HG03432 (cell line): ENCODE measurements around the gene CDH20.

Experiments
- ATAC-seq: cut with Tn5 transposase; IDR thresholded peaks from one replicate; pipeline ENCODE4 v1.9.1; 2021; ENCODE audit warnings: mild to moderate bottlenecking, moderate library complexity; ENCODE audit not compliant: unreplicated experiment

Gene CDH20

DNA sequence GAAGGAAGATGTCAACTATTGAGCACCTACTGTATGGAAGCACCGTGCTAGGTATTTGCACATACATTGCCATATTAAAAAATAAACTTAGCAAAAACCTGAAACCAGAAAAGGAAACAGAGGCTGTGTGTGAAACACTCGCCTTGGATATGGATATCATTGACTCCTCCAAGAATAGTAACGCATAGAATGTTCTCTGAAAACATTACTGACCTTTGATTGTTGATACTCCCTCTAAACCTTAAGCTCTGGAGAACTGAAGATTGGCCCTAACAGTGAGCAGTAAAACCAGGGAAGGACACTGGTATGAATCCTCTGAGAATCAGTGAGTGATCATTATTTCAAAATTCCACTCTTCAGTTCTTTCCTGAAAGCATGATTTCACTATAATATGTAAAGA is 236.8 kb downstream of the CDH20 start:
- no peak for ATAC-seq

DNA sequence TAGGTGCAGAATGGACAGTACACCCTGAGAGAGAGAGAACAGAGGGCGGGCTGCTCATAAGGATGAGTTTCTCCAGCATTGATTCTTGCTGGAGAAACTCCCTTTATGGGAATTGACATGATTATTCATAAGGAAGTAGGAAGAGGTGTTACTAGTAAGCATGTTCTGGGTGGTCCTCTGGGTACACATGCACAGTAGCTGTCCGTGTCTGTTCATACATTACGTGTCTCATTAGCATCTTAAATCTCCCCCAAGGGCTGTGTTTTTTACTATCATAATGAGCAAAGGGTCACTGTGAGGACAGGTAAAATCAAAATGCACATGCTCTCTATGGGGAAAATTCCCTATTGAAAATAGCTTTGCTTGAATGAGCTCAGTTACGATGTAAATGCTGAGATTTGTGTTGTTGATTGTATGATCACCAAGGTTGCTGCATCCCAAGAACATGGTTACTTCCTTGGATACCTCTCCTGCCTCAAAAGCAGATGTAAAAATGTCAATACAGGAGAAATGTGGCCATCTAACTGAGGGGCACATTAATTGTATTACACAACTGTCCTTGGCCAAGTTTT is 238.9 kb downstream of the CDH20 start:
- no peak for ATAC-seq

DNA sequence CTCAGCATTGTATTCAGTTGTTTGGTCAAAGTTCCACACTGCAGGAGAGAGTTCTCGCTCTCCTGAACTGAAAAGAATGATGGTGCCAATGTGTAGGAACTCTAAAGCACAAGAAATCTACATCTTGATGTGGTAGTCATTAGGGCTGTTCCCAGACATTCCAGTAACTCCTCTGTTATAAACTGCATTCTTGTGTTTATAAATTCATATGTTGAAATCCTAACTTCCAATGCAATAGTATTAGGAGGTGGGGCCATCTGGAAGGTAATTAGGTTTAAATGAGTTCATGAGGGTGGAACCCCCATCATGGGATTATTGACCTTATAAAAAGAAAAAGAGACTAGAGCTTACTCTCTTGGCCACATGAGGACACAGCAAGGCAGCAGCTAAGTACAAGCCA is 239.6 kb downstream of the CDH20 start:
- no peak for ATAC-seq

DNA sequence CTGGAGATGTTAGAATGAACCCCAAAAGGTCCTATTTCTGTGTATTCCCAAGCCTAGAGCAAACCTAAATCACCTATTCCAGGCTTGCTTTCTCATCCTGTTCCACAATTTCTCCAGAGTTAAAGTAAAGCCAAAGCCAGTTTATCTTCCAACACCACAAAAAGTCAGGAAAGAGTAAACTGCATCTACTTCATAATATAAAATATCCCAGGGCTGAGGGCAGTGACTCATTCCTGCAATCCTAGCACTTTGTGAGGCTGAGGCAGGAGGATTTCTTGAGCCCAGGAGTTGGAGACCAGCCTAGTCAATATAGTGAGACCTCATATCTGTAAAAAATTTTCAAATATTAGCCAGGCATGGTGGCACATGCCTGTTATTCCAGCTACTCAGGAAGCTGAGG is 241.4 kb downstream of the CDH20 start:
- ATAC-seq: no peak

DNA sequence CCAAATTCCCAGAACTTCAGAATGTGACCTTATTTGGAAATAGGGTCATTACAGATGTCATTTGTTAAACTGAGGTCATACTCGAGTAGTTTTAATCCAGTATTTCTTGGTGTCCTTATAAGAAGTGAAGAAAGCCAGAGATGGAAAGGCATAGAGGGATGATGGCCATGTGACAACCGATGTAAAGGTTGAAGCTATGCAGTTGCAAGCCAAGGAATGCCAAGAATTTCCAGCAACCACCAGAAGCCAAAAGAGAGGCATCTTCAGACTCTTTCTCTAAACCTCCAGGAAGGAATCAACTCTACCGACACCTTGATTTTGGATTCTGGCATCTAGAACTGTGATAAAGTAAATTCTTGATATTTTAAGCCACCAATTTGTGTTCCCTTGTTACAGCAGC is 242.2 kb downstream of the CDH20 start:
- ATAC-seq: no peak

DNA sequence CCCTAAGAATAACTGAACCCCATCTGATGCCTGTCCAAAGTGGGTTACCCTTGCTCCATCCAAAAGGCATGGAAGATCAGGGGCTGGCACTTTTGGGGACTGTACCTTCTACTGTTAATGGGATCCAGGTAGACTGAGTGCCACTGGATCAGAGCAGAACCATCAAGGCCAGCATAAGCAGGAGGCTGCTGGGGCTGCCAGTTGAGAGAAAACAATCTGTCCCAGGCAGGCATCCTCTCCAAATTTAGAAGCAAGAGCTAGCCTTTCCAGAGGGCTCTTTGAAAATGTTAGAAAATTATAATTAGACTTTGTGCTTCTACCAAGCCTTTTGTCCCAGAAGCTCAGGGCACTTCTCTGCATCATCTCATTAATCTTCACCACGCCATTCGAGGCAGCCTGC is 245.6 kb downstream of the CDH20 start:
- no peak for ATAC-seq

DNA sequence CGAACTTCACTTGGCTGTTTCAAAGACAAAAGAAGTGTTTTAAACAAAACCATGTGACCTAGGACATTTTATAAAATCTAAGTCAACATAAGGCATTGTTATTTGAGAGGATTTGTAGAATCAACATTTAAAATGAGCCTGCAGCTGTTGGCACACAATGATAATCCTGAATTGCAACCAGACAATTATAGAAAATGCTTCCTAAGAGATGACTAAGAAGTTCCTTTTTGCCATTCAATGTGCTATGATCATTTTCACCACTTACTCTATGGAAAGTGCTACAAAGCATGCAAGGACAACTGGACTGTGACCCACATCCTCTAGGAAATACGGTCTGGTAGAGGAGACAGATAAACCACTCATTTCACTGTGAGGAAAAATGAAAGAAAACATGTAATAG is 246.4 kb downstream of the CDH20 start:
- ATAC-seq: no peak

DNA sequence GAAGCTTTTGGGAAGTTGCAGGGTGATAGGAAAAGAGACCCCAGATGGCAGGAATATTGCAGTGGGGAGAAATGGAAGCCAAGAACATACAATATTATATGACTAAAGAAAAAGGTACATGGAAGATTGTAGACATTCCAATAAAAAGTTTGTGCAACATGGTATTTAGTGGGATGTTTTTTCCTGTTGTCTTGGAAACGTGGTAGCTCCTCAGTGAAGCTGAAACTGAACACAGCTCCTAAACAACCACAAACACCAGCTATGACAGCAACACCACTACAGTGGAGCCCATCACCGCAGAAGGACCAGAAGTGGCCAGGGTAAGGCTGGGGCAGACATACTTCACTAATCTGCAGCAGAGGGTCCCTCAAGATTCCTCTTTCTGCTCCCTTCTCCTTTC is 246.8 kb downstream of the CDH20 start:
- no peak for ATAC-seq

DNA sequence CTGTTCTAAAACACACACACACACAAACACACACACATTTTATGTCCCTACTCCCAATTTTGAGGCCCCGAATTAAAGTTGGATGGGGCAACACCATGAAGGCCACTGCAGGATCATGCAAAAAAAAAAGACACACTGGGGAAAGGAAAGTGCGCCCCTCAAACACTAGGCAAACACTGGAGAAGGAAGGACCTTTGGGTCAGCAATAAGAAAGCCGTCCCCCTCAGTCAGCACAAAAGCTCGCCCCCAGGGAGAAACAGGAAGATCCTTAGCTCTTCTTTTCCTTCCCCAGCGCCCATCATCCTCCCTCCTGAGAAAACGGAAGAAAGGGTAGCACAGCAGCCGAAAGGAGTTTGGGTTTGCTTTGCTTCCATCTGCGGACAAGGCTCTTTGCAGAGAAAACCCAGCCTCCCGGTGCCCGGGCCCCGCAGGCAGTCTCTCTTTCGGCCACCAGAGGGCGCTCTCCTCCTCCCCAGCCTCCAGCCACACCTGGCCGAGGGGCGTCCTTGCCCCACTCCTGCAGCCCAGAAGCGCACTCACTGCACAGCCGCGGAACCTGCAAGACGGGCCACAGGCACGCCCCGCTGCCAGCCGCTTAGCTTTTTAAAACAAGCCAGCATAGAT is 248.5 kb downstream of the CDH20 start:
- peak; percentile 92 for ATAC-seq

DNA sequence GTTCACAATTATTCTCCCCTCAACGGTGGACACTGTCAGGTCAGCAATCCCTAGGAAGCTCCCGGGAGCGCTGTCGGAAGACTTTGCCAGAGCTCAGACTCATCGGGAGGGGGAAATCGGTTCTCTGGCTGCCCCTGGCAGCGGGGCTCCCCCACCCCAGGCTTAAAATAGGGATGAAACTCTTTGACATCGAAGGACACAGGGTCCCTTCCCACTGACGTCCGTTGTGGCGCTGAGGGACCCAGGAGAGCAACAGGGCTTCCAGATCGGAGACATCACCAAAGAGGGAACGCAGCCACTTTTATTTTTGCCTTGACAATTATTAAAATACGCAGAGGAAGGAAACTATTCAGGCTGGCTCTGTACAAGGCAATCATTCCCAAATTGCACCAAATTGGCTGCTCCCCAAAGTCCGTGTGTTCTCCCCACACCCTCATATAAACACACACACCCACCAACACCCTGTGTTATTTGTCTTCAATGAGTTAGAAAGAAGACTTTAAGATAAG is 249.0 kb downstream of the CDH20 start:
- no peak for ATAC-seq

DNA sequence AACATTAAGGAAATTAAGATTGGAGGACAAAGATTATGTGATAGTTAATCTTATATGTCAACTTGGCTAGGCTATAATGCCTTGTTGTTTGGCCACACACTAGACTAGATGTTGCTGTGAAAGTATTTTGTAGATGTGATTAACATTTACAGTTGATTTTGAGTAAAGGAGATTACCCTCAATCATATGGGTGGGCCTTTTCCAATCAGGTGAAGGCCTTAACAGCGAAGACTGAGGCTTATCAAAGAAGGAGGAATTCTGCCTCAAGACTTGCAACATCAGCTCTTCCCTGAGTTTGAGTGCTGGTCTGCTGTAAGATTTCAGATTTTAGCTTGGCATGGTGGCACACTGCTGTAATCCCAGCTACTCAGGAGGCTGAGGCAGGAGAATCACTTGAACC is 250.3 kb downstream of the CDH20 start:
- no peak for ATAC-seq

DNA sequence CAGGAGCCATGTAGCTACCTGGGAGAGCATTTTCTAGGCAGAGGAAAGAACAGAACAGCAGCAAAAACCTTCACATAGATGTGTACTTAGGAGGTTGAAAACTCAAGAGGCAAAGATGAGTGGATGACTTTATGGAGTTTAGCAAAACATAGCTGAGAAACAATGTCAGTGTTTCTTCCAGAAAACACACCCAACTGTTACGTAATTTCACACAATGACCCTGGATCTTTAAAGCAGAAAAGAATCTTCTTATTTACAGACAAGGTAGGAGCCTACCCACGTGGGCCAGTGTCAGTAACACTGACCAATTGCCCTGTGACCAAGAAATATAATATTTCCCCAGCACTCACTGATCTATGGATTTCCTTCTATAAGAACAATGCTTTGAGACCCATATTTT is 254.6 kb downstream of the CDH20 start:
- no peak for ATAC-seq

DNA sequence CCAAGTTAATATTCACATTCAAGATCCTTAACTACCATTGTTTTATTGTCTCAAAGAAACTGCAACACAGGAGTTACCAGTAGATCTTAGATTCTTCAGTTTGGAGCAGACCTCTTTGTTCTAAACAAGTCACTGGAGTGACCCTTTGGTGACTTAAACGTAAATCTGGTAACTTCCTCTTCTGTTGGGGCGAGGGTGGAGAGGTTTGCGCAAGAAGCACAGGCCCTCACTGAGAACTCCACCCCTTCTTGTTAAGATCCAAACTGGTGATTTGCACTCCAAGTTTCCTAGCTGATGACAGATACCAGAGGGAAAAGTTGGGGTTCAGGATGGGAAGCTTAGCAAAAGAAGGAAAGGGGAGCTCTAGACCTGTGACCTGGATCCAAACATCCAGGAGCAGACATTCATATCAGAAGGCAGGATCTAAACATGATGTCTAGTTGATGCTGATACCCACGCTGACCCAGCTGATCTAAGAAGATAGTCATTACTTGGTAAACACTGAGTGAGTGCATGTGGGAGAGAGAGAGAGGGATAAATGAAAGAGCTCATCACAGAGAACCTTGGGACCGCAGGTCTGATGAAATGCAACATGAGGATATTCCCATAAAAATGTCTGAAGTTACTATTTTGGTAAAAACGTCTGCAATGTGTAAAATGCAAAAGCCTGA is 256.0 kb downstream of the CDH20 start:
- no peak for ATAC-seq

DNA sequence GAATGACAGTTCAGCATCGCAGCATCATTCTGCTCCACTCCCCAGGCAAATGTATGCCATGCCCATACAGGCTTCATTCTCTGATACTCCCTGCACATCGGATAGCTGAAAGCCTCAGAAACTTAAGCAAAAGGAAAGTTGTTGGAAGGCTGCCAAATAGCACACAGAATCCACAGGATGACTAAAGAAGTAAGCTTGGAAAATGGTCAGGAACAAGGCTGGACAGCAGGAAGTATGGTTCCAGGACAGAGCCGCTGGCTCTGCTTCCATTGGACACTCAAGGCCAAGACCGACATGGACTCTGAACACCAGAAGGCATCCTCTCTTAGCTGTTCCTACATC is 256.5 kb downstream of the CDH20 start:
- no peak for ATAC-seq

DNA sequence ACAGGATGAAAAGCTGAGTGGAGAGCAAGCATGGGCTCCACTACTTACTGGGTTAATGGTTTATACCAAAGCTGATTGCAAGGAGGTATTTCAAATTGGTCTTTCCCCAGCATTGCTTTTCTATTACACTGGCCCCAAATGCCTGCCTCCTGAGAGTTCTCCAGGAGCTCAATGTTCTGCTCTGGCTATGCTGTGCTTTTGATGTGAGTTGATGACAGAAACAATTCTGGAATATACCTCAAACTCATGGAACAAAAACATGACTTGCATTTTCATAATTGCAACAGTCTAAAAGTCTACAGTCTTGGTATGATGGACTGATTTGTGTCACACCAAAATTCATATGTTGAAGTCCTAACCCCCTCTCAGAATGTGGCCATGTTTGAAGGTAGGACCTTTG is 258.0 kb downstream of the CDH20 start:
- ATAC-seq: no peak

DNA sequence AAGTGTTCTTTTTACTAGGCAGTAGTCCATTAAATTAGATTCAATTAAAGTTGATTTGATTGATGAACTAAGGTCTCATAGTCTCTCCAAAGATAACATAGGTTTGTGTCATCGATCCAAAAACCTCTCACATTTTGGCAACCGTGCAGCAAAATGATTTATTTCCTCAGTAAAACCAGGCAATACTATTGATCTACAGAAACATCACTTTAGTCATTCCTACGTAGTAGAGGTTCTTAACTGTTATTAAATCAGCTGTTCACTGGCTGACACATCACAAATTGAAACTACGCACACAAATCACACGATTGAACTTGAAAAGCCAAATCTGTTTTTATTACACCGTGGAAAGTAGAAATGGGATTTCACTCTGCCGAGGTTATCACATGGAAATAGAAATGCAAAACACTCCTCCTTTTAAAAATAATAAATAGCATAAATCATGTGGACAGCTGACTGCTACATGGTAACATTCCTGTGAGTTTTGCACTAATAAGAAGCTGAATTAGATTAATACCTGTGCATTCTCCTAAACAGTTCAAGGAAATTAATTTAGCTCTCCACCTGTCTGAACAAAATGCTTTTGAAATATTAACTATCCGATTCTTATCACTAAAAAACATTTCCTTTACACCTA is 262.5 kb downstream of the CDH20 start:
- ATAC-seq: no peak

DNA sequence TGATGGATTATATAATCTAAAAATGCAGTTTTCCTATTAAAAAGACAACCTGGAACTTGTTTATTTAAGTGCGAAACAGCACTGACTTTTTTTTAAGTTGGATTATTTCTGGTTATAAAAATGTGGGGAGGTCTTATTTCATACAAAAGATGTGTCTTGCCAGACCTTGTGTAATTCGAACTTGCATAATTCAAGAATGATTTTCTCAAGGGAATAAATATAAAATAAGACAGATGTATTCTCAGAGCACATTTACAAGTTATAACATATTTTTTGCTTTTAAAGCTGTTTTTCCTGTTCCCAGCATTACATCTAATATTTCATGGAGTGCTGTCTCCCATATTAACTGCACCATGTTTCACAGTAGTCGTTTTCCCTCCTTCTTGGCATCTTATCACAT is 263.1 kb downstream of the CDH20 start:
- ATAC-seq: no peak

DNA sequence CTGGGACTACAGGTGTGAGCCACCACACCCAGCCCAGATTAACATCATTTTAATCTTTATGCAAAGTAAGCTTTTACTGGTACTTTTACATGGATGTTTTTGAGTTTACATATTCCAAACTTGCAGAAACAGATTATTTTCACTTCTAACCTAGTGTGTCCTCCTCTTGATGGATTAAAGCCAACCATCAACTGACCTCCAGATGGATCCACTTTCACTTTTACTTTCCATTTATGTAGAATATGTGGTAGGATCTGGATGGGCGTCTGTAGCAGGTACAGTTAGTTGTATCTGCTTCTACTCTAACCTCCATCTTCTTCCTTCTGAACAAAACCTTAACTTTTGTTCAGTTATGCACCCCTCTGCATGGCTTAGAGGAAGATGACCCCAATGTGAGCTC is 264.1 kb downstream of the CDH20 start:
- no peak for ATAC-seq

DNA sequence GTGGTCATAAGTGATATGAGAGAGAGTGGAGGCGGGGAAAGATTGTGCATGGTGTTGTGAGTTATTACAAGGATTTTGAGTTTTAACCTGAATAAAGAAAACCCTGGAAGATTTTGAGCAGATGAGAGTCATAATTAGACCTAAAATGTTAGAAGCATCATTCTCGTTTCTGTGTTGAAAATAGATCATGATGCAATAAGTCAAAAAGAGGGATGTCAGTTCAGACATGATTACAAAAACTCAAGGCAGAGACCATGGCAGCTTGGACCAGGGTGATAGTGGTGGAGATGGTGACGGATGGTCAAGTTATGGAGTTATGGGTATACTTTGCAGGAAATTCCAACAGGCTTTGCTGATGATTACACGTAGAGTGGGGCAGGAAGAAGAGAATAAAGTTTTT is 267.2 kb downstream of the CDH20 start:
- no peak for ATAC-seq

DNA sequence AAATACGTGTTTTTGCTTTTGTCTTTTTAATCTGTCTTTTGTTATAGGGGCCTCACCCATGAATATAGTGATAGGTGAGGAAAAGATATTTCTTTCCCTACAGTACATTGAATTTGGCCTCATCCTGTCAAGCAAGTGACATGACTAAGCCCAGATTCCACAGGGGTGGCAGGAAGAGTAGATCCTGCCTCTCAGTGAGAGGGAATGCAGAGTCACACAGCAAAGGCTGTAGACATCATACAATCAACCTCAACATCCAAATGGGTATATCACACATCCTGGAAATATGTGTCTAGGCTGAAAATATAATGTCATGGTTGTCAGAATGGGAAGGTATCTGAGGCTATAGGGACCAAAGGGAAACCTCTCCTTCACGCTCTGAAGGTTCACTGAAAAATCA is 269.6 kb downstream of the CDH20 start:
- no peak for ATAC-seq
